ENCODE measurements around the gene STARD4. TPM values are rescaled to one million over a fixed set of nuclear protein-coding genes. Genes with fewer than 3 reads are reported as not detected.

STARD4 gene
- total and polyA plus RNA-seq, 2 of the 13 experiments (the other 11 are each of a cell fraction or from before 2014, with no cell fraction given), result 27.4 to 66.9 TPM

- POLR2A ChIA-PET, result no interaction called here
- in situ Hi-C loops (cut with HindIII; ENCODE audit: extremely low pct_ligation_motif_present, low pct_unique_long_range_greater_than_20kb), result loop anchor here (5.0 kb wide), 1 partner anchor 589 kb away; no protein-coding TSS in a partner anchor
- no peak for ATAC-seq
Measured at GRCh38 chr5:111552896-111553295, 40.6 kb upstream of the STARD4 start.

More at GRCh38 chr5:111552896-111553295, 40.6 kb upstream of the STARD4 start:
- no peak overlapping the region for H3K4me2 ChIP-seq (ENCODE audit: low read depth, low read length)
- no peaks in the 10 kb centered on the region for H3K36me3 ChIP-seq (replicated peaks in 1 of 2; ENCODE audit: control insufficient read depth in 1 of 2, insufficient read depth in 2 of 2, low read length in 2 of 2)
- no peaks in the 10 kb centered on the region for H3K27me3 ChIP-seq (ENCODE audit: control insufficient read depth in 1 of 2, insufficient read depth in 2 of 2, low read length in 2 of 2)
- H3K79me2 ChIP-seq (ENCODE audit: insufficient read depth, low read length), result no peaks in the 10 kb centered on the region
- no peaks in the 10 kb centered on the region for H3K4me1 ChIP-seq (ENCODE audit: insufficient read depth, low read length)
- H4K20me1 ChIP-seq (ENCODE audit: insufficient read depth, low read length), result no peaks in the 10 kb centered on the region
- no peaks in the 10 kb centered on the region for H3K9me3 ChIP-seq (ENCODE audit: low read length)
- no peak for FAIRE-seq
- H3K27ac ChIP-seq (ENCODE audit: extremely low read length, insufficient read depth, low read length), result no peak overlapping the region
- CTCF ChIA-PET (ENCODE audit: low intra/inter-chr PET ratio, low total read pairs), result interaction anchor here (4.0 kb wide), 1 partner anchor 594 kb away, joined by 38 read pairs; no protein-coding TSS in a partner anchor
- BruUV-seq (replicated peaks), result no TSS peak
- no peak overlapping the region for H3K4me3 ChIP-seq (replicated peaks in 1 of 3; ENCODE audit: insufficient read depth in 1 of 3, low read depth in 2 of 3, low read length in 3 of 3)
- DNase-seq (ENCODE audit: low spot score), result no peak
- no peak overlapping the region for H2AFZ ChIP-seq (ENCODE audit: low read length)
- intact Hi-C loops (cut with micrococcal nuclease; ENCODE audit: unreplicated experiment), result loop anchor here (5.0 kb wide), 1 partner anchor 129 kb away; no protein-coding TSS in a partner anchor
- H3K9ac ChIP-seq (ENCODE audit: insufficient read depth, low read depth, low read length), result no peak overlapping the region
- no peak for TF ChIP-seq GATAD1 (CRISPR knock-in tag; IDR thresholded peaks at IDR 0.05)
- no peak for TF ChIP-seq ZNF205 (CRISPR knock-in tag; IDR thresholded peaks at IDR 0.05)
- TF ChIP-seq ZNF841 (CRISPR knock-in tag; IDR thresholded peaks at IDR 0.05; ENCODE audit: borderline replicate concordance), result no peak
- TF ChIP-seq TRAFD1 (CRISPR knock-in tag; IDR thresholded peaks at IDR 0.05; ENCODE audit: borderline replicate concordance), result no peak
- TF ChIP-seq PCBP1 (IDR thresholded peaks at IDR 0.05; ENCODE audit: borderline replicate concordance, low read depth, low read length), result no peak
- no peak for TF ChIP-seq TIGD3 (CRISPR knock-in tag; IDR thresholded peaks at IDR 0.05; ENCODE audit: borderline replicate concordance)
- TF ChIP-seq POLR2AphosphoS5 (IDR thresholded peaks at IDR 0.05; ENCODE audit: low read depth, low read length), result no peak
- no peak for TF ChIP-seq IKZF4 (CRISPR knock-in tag; IDR thresholded peaks at IDR 0.05; ENCODE audit: borderline replicate concordance, low read depth, not compliant biosample characterization)
- no peak for TF ChIP-seq POLR2AphosphoS2 (IDR thresholded peaks at IDR 0.05; ENCODE audit: low read depth, low read length)
- TF ChIP-seq ZNF468 (CRISPR knock-in tag; IDR thresholded peaks at IDR 0.05), result no peak
- WGBS (ENCODE audit: low lambda C conversion rate), result 0% methylated on average over 1 of the region's 1 CpG
